Measurements from ENCODE around the gene PAQR8.
A peak's percentile ranks its signal among the peaks of the same experiment; 100 is the strongest.
"Not testable (repeated sequence)": the region's sequence is repeated elsewhere in the genome, so short reads cannot be mapped to it uniquely, and the experiment has no call there.

Gene PAQR8

DNA sequence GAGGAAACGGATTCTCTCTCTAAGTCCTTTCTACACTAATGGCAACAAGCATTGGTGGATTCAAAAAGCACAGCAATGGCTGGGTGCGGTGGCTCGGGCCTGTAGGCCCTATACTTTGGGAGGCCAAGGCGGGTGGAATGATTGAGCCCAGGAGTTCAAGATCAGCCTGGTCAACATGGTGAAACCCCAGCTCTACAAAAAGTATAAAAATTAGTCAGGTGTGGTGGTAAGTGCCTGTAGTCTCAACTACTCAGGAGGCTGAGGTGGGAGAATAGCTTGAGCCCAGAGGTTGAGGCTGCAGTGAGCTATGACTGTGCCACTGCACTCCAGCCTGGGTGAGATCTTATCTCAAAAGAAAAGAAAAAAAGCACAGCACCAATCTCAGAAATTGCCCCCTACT lies 19.3 kb downstream of the PAQR8 start:
- no peak for DNase-seq

DNA sequence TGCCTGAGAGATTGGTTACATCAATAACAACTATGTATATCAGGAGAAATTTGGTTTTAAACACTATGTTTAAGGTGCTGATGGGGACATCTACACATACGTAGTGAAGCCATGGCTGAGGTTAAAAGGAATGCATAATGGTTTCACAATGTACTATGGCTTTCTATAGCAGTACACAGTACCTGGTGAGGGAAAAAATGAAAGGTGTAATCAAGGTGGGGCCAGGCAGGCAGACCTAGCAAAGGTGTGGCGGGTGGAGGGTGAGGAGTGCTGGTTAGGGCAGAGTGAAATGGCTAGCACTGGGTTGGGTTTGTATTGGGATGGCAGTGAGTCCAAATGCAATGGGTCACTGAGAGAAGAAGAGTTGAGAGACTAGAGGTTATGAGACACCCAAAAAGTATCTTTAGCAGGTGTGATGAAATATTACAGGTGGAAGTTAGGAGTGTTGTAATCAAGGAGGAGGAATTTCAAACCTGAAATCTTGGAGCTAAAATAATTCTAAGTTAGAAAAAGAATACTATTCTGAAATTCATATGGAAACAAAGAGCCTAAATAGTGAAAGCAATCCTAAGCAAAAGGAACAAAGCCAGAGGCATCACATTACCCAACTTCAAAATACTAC lies 22.3 kb downstream of the PAQR8 start:
- DNase-seq = no peak

DNA sequence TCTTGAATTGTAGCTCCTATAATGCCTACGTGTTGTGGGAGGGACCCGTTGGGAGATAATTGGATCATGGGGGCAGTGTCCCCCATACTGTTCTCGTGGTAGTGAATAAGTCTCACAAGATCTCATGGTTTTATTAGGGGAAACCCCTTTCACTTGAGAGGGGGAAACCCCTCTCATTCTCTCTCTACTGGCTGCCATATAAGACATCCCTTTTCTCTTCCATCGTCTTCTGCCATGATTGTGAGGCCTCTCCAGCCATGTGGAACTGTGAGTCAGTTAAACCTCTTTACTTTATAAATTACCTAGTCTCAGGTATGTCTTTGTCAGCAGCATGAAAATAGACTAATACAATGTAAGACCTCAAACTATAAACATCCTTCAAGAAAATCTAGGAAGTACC lies 23.1 kb downstream of the PAQR8 start:
- DNase-seq = no peak

DNA sequence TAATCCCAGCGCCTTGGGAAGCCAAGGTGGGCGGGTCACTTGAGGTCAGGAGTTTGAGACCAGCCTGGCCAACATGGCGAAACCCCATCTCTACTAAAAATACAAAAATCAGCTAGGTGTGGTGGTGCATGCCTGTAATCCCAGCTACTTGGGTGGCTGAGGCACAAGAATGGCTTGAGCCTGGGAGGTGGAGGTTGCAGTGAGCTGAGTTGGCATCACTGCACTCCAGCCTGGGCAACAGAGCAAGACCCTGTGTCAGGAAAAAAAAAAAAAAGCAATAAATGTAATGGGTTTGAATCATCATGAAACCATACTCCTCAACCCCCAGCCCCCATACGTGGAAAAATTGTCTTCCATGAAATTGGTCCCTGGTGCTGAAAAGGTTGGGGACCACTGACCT lies 26.2 kb downstream of the PAQR8 start:
- DNase-seq = not testable (repeated sequence)

DNA sequence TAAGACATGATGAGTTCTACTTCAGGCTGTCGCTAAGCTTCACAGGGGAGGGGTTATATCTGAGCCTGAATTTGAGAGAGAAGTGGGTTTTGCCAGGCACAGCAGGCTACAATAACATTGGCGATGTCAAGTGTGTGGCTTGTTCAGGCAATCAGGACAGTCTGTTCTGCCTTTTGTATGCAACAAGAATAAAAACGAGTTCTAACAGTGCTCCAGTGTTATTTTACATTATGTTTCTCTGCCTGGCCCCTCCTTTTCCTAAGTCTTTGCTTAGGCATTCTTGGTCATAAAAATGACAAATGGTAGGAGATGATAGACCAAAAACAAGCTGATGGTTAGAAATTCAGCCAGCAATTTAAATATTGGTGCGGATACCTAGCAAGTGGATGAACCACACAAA lies 26.8 kb downstream of the PAQR8 start:
- peak; percentile 18 for DNase-seq

DNA sequence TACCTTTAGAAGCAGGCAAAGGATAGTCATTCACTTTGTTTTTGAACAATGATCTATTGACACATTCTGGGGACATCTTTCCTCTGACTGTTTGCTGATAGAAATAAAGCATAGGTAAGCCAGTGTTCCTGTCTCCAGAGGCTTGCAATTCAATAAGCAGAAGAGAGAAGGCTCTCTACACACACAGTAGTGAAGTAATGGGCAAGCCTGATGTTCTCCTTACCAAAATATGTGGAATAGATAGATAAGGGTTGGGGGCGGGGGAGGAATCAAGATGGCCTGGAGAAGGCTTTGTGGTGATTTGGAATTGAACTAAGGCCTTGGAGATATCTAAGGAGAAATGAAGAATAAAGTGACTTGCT lies 27.3 kb downstream of the PAQR8 start:
- DNase-seq = peak; percentile 48

DNA sequence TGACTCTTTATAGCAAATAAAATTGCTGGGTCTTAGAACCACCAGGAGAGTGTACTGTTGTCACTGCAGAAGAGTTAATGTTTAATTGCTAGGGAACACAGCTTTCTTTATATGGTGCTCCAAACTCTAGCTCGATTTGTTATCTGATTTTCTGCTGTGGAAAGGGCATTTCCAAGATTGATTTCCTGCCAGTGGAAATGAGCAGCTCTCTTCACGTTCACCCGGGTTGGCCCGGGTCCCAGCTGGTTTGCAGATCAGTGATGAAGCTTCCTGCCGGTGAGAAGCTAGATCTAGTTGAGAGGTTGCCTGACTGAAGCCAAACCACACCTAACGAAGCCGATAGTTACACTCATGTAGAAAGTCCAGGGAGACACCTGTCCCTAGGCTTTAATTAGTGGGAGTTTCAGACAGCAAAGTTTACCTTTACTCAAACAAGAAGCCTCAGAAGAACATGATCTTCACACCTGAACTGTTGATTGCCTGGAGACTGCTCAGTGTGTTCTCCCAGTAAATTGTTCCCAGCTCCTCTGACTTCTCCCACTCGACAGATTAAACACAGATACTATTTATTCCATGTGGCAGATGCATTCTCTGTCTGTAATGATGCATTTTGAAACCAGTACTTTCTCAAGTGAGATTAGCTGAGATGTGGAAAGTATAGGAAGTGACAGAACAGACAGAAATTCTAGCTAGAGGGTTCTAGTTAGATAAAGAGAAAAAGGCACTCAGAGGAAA lies 27.8 kb downstream of the PAQR8 start:
- DNase-seq = peak; percentile 80

DNA sequence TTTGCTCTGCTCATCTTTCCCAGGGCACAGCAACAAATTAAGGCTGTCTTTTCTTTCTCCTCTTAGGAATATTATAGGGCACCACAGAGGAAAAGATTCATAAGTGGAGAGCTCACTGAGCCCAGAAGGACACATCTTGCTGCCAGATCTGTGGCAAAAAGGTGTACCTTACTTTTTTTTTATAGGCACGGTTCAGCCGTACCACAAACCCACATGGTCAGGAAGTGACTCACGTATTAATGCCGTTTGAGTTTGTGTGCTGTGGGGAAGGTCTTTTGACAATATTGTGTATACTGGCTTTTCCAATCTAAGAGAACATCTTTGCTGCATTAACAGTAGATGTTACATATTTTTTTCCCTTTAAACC lies 28.4 kb downstream of the PAQR8 start:
- peak; percentile 49 for DNase-seq

DNA sequence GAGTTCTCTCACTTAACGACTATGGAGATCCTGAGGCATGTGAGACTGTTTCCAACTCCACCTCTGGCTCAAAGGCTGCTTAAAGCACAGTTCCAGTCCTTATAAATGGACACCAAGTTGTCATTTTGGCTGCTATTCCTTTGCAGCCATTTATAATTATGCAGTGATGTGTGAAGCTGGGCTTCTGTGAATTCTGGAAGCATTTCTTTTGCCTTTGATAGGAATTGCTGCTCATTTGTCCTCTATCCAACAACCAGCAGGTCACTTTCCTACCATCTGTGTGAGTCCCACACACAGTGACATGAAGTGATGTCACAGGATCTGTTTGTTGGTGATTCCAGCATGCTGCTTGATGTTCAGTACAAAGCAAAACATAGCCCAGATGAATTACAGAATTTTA lies 29.6 kb downstream of the PAQR8 start:
- no peak for DNase-seq

DNA sequence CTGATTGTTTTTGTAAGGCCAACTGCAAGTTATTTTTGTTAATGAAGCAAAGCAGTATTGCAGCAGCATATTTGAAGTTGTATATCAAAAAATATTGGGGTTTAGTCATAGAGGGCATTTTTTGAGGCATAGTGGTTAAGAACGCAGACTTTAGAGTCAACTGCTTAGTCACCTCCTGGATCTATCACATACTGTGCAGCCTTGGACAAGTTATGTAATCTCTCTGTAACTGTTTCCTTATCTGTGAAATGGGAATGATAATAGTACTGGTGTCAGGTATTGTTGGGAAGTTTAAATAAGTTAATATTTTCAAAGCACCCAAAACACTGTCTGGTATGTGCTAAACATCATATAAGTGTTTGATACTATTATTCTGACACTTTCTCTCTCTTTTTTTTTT lies 31.0 kb downstream of the PAQR8 start:
- no peak for DNase-seq

DNA sequence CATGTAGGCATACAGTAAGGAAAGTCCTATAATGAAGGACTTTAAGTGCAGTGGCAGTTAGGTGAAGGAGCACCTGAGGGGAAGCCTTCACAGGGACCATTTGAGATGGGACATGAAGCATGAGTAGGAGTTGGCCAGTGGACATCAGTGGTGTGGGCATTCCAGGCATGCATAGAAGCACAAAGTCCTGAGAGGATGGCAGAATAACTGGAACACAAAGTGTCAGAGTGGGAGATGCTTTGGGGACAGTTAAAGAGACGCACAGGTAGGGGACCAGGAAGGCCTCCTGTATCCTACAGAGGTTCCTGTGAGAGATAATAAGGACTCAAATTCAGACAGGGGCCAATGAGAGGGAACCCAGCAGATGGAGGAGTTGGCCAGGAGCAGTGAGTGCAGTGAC lies 31.8 kb downstream of the PAQR8 start:
- no peak for DNase-seq

DNA sequence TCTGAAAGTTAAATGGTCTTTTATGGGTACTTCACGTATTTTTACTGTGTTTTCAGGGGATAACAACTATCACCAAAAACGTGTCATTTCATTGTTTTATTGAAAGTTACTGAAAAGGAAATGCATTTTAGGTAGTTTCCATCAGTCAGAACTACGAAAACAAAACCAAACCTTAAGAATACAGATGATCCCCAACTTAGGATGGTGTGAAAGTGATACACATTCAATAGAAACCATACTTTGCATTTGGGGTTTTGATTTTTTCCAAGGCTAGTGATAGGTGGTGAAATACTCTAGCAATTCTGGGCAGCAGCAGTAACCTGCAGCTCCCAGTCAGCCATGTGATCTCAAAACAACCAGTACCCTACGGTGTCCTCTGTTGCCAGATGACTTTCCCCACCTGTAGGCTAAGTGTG lies 32.3 kb downstream of the PAQR8 start:
- no peak for DNase-seq

DNA sequence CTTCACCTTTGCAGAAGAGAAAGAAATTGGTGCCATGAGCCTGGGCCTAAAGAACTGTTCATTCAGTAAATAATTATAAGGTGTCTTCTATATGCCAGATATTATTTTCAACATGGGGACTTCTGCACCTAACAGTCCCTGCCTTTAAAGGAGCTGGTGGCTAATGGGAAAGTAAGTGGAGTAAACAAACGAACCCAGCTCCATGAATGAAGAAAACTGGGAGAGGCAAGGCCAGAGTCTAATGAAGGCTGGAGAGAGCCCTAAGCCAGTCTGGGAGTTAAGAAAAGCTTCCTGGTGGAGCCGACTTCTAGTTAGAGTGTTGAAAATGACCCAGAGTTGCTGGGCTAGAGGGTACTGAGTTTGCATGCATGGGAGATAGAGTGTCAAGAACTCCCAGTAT lies 34.0 kb downstream of the PAQR8 start:
- DNase-seq = no peak

DNA sequence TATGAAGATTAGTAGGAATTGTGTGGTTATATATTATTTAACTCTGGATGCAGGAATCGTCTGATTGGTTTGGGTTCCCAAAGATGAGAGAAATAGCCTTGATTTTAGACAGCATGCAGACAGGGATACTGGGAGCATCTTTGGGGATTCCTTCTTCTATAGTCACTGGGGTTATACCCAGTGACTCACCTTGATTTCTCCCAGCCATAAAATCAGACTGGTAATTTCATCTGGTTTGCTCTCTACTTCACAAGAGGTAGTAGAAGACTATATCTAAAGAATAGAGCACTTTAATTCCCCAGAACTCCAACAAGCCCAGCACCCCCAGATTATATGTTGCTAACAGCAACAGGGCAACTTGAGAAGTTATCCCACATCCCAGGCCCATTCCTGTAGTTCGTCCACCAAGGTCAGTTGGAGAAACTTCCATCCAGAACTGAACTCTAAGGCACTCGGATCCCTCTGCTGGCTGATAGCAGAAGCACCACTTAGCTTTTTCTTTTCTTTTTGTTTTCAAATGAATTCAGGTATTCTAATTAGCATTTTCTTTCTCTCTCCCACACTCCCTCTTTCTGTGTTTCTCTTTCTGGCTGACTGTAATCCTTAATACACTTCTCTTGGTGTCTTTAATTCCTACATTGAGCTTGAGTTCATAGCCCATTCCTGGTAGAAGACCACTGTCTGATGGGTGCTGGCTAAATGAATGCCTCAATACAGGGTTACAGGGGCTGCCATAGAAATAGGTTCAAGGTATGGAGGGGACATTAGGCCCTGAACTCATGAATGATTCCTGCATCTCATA lies 37.8 kb downstream of the PAQR8 start:
- DNase-seq = peak; percentile 17

DNA sequence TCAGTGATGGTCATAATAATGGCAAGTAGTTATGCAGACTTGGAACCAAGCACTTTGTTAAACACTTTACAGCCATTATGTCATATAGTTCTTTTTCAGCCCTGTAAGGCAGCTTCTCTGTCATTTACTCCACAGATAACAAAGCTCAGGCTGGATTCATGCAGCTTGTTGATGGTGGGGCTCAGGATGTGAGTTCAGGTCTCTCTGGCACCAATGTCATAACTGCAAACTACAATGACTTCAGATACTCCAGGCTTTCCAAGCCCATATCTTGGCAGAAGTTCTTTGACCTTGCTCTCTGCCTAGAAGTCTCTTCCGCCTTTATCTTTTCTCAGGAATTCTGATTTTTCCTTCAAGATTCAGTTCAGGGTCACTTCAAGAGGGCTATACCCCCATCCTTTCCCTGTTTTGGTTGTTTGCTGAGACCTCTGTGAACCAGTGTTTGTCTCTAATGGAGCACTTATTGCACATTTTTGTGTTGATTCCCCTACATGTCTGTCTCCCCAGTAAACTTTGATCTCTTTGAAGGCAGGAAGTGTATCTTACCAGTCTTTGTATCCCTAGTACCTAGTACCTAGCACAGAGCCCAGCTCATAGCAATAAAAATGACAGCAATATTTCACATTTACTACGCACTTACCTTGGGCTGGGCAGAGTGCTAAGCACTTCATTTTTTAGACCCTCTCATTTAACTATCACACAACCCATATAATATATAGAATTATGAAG lies 38.5 kb downstream of the PAQR8 start:
- no peak for DNase-seq

DNA sequence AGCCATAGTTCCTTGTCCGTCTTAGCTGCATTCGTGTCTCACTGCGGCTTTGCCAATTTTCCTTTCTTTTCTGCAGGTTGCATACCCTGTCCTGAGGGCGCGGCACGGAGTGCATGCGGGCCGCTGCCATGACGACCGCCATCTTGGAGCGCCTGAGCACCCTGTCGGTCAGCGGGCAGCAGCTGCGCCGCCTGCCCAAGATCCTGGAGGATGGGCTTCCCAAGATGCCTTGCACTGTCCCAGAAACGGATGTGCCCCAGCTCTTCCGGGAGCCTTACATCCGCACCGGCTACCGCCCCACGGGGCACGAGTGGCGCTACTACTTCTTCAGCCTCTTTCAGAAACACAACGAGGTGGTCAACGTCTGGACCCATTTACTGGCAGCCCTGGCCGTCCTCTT lies 41.1 kb downstream of the PAQR8 start:
- no peak for DNase-seq

DNA sequence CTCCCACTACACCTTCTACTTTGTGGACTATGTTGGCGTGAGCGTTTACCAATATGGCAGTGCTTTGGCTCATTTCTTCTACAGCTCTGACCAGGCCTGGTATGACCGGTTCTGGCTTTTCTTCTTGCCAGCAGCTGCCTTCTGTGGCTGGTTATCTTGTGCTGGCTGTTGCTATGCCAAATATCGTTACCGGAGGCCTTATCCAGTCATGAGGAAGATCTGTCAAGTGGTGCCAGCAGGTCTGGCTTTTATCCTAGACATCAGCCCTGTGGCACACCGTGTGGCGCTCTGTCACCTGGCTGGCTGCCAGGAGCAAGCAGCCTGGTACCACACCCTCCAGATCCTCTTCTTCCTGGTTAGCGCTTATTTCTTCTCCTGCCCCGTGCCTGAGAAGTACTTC lies 41.7 kb downstream of the PAQR8 start:
- DNase-seq = no peak

DNA sequence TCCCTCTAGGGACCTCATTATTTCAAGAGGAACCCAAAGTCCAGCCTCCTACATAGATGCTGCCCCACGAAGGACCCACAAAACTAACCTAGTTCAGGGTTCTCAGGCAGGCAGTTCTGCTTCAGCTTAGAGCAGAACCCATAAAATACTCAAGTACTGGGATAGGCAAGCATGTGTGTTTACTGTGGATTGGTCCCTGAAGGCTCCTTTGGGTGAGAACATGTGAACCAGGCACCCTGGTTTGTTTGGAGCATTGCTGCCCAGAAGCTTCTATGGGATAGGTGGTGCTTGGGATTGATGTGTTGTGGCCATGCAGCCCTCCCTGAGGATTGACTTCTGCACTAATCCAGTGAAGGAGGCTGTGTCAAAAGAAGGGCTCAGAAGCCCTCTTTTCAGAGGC lies 43.3 kb downstream of the PAQR8 start:
- DNase-seq = no peak

DNA sequence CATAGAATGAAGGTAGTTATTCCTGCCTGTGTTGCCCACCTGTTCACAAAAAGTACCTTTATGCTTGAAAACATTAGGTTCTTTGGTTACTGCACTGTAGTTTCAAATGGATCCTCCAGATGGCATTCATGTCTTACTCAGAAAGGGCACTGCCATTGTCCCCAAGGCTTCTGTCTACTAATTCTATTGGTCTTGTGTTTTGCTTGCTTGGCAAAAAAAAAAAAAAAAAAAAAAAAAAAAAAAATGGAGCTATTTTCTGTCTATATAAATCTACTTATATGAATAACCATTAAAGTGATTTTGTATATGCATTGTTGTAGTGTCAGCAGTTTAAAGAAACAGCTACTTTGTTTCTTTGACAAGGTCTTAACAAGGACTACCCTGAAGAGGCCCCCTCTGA lies 45.5 kb downstream of the PAQR8 start:
- peak; percentile 62 for DNase-seq

DNA sequence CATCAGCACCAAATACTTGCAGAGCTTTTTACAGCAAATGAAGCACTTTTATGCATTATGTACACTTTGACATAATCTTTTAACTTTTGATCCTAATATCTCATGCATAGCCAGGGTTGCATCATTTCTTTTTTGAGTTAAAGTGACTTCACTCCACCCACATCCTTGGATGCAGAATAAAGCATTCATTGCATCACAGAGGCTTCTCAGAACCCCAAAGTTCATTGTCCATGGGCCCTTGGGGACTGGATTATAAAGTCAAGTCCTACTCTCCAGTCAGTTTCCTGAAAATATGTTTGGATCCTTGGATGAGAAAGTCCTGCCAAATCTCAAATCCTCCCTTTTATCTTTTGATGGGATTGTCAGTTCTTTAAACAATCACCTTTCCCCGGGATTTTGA lies 47.5 kb downstream of the PAQR8 start:
- no peak for DNase-seq

DNA sequence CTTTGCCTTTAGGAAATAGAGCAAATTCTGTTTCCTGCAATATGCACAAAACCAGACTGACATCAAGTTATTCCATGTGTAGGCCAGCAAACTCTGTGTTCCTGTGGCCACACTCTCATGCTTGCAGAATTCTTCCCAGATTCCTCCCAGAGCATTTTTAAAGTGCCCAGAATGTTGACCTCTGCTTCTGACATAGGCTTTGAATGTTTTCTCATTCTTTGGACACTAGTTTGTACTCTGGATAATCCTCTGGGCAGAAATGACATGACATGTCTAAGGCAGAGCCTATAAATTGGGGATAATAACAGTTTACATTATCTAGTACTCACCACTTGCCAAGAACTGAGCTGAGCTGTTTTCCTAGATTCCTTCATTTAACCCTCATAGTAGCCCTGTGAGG lies 49.0 kb downstream of the PAQR8 start:
- no peak for DNase-seq

DNA sequence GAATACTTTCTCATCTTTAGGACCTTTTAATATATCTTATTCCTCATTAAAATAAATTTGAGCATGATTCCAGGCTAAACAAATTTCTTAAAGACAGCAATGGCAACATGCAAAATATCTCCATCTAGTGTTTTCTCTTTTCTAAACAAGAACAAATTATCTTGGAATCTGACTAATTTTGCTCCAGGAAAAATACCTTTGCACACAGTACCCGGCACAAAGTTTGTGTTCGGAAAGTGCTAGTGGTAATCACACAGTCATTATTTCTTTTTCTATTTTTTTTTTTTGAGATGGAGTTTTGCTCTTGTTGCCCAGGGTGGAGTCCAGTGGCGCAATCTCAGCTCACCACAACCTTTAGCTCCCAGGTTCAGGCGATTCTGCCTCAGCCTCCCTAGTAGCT lies 50.0 kb downstream of the PAQR8 start:
- no peak for DNase-seq

DNA sequence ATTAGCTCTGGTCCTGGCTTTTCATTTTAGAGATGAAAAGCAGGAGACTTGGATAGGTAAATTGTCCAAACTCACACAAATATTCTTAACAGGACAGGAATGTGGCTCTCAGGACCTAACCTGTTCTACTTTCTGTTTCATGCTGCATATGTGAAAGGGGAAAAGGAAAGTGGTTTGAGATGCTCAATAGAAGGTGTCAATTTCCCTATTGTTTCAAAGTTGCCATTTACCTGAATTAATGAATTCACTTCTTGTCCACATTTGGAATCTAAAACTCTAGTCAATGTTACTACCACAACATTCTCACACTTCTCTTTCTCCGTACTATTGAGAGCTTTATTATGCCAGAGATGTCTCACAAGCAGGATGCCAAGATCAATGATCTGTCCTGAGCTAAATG lies 53.4 kb downstream of the PAQR8 start:
- DNase-seq = no peak
